SU-DHL-6 (cell line): ENCODE measurements around the gene COMMD3.

ENCODE experiments used
- H2AFZ ChIP-seq: fragments of 200-600 bp; sonication (generic); 2 replicates; pipeline ENCODE4 v1.6.1; 2014; ENCODE audit warnings: low read depth, mild to moderate bottlenecking, moderate library complexity, mixed read lengths, antibody characterized with exemption, low read length; ENCODE audit not compliant: severe bottlenecking
- H3F3A ChIP-seq: fragments of 200-600 bp; shearing (Covaris generic); 2 replicates; pipeline ENCODE4 v1.6.0; 2016; ENCODE audit warnings: antibody characterized with exemption, mild to moderate bottlenecking; ENCODE audit not compliant: insufficient read depth
- H3K27ac ChIP-seq: fragments of 200-600 bp; sonication (generic); 2 replicates; pipeline ENCODE4 v1.5.1; 2016; ENCODE audit warnings: low read depth, mild to moderate bottlenecking, low read length, moderate library complexity, mixed read lengths
- H3K27me3 ChIP-seq: fragments of 200-600 bp; sonication (generic), shearing (Covaris generic); 2 replicates; pipeline ENCODE4 v1.6.0; 2014; ENCODE audit warnings: mild to moderate bottlenecking, low read length
- H3K36me3 ChIP-seq: fragments of 200-600 bp; sonication (generic); 2 replicates; pipeline ENCODE4 v1.6.1; 2014; ENCODE audit warnings: mild to moderate bottlenecking, low read length, mixed read lengths
- H3K4me2 ChIP-seq: fragments of 300-600, 200-600 bp; shearing (Covaris generic), sonication (generic); 2 replicates; pipeline ENCODE4 v1.6.0; 2014; ENCODE audit warnings: low read length, low read depth, mild to moderate bottlenecking; ENCODE audit not compliant: poor library complexity, severe bottlenecking
- H3K4me3 ChIP-seq: fragments of 200-600 bp; sonication (generic); 2 replicates; pipeline ENCODE4 v1.5.1; 2014; ENCODE audit warnings: antibody characterized with exemption, low read length, mild to moderate bottlenecking, mixed read lengths; ENCODE audit not compliant: insufficient read depth, poor library complexity, severe bottlenecking
- H3K79me2 ChIP-seq: fragments of 200-600 bp; sonication (generic); 2 replicates; pipeline ENCODE4 v1.6.1; 2014; ENCODE audit warnings: mild to moderate bottlenecking, low read length, moderate library complexity; ENCODE audit not compliant: insufficient read depth
- H3K9ac ChIP-seq: fragments of 200-600 bp; sonication (generic); 2 replicates; pipeline ENCODE4 v1.7.0; 2014; ENCODE audit warnings: mild to moderate bottlenecking, low read length
- H3K9me2 ChIP-seq: fragments of 200-600 bp; sonication (generic); replicated peaks from 2 replicates; pipeline ENCODE4 v1.6.1; 2014; ENCODE audit warnings: low read length; ENCODE audit not compliant: insufficient read depth
- H3K9me3 ChIP-seq: fragments of 200-600 bp; sonication (generic); 2 replicates; pipeline ENCODE4 v1.6.1; 2014; ENCODE audit warnings: low read length, mixed read lengths; ENCODE audit not compliant: insufficient read depth
- H4K20me1 ChIP-seq: fragments of 200-600 bp; sonication (generic); 2 replicates; pipeline ENCODE4 v1.6.1; 2014; ENCODE audit warnings: low read depth, mild to moderate bottlenecking, antibody characterized with exemption, low read length, moderate library complexity, mixed read lengths
- CTCF ChIP-seq: fragments of 200-600 bp; sonication (generic); IDR thresholded peaks from one replicate; pipeline ENCODE4 v1.5.1; 2017; ENCODE audit warnings: antibody characterized with exemption, mild to moderate bottlenecking, low read length, moderate library complexity; ENCODE audit not compliant: insufficient read depth, poor library complexity, severe bottlenecking
- EZH2phosphoT487 ChIP-seq: fragments of 200-600 bp; sonication (generic), shearing (Covaris generic); conservative IDR thresholded peaks from 2 replicates; pipeline ENCODE4 v1.6.1; 2018; ENCODE audit warnings: mild to moderate bottlenecking, antibody characterized with exemption, low read length, moderate library complexity, mixed read lengths

COMMD3 gene

GRCh38 chr10:22340329-22341189, 24.4 kb downstream of the COMMD3 start:
- Histone ChIP-seq H3K4me2 (peak overlapping the region; percentile 91), H3F3A (peaks cover 3% of the 10 kb centered on the region; the same call in 1 of the 2 replicates), H3K36me3 (no peaks in the 10 kb centered on the region), H3K27me3 (0 out of 2 replicates have a peak, but pooled peaks cover 2% of the 10 kb centered on the region), H4K20me1 (no peaks in the 10 kb centered on the region), H2AFZ (peak overlapping the region; percentile 96), H3K4me3 (peak overlapping the region; percentile 70), H3K9me2 (no peaks in the 10 kb centered on the region), H3K79me2 (no peaks in the 10 kb centered on the region), H3K27ac (no peak overlapping the region), H3K9ac (peak overlapping the region; percentile 76), H3K9me3 (no peaks in the 10 kb centered on the region)
- TF ChIP-seq EZH2phosphoT487 (0 out of 2 replicates have a peak, but pooled peaks have one; percentile 18), CTCF (no peak)

GRCh38 chr10:22341190-22341925, 25.2 kb downstream of the COMMD3 start:
- H3K36me3 ChIP-seq: no peaks in the 10 kb centered on the region

GRCh38 chr10:22341926-22342196, 25.7 kb downstream of the COMMD3 start:
- no peak overlapping the region for H3K4me3 ChIP-seq
- no peak overlapping the region for H3K9ac ChIP-seq
- H2AFZ ChIP-seq: no peak overlapping the region

More at GRCh38 chr10:22341190-22341925, 25.2 kb downstream of the COMMD3 start:
- peak overlapping the region; percentile 91 for H3K4me2 ChIP-seq
- no peaks in the 10 kb centered on the region for H3K9me2 ChIP-seq
- H3K27me3 ChIP-seq: 0 out of 2 replicates have a peak, but pooled peaks cover 2% of the 10 kb centered on the region
- no peaks in the 10 kb centered on the region for H3K9me3 ChIP-seq
- H2AFZ ChIP-seq: peak overlapping the region; percentile 96
- TF ChIP-seq EZH2phosphoT487: no peak
- TF ChIP-seq CTCF: no peak
- H3K9ac ChIP-seq: peak overlapping the region; percentile 76
- no peaks in the 10 kb centered on the region for H3K79me2 ChIP-seq
- no peaks in the 10 kb centered on the region for H4K20me1 ChIP-seq
- H3K27ac ChIP-seq: no peak overlapping the region
- peak overlapping the region; percentile 70 for H3K4me3 ChIP-seq
- H3F3A ChIP-seq: peaks cover 3% of the 10 kb centered on the region; the same call in 1 of the 2 replicates

More at GRCh38 chr10:22341926-22342196, 25.7 kb downstream of the COMMD3 start:
- Histone ChIP-seq H3K36me3 (no peaks in the 10 kb centered on the region), H3K79me2 (no peaks in the 10 kb centered on the region), H3K27me3 (0 out of 2 replicates have a peak, but pooled peaks cover 2% of the 10 kb centered on the region), H3F3A (peaks cover 3% of the 10 kb centered on the region; the same call in 1 of the 2 replicates), H3K9me3 (no peaks in the 10 kb centered on the region), H4K20me1 (no peaks in the 10 kb centered on the region), H3K9me2 (no peaks in the 10 kb centered on the region), H3K27ac (no peak overlapping the region), H3K4me2 (no peak overlapping the region)
- TF ChIP-seq CTCF: no peak
- no peak for TF ChIP-seq EZH2phosphoT487
